ENCODE results near the gene EFNA3.

DNA sequence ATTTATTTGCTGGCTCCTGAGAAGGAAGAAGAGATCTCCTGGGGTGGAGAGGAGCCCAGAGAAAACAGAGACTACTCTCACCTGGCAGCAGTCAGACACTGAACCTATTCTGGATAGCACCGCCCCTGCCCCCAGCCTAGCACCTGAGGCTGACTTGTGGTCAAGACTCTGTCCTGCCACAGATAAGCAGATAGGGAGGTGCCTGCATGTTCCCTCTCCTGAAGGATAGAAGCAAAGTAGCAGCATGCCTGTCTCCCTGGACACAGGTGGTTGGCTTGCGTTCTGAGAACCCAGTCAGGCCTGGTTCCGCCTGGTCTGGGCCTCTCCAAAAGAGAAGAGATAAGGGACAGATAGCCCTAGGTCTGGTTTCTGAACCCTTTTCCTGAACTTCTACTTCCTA, 1.3 kb upstream of the EFNA3 start:
- TF ChIP-seq, protein P1, sequence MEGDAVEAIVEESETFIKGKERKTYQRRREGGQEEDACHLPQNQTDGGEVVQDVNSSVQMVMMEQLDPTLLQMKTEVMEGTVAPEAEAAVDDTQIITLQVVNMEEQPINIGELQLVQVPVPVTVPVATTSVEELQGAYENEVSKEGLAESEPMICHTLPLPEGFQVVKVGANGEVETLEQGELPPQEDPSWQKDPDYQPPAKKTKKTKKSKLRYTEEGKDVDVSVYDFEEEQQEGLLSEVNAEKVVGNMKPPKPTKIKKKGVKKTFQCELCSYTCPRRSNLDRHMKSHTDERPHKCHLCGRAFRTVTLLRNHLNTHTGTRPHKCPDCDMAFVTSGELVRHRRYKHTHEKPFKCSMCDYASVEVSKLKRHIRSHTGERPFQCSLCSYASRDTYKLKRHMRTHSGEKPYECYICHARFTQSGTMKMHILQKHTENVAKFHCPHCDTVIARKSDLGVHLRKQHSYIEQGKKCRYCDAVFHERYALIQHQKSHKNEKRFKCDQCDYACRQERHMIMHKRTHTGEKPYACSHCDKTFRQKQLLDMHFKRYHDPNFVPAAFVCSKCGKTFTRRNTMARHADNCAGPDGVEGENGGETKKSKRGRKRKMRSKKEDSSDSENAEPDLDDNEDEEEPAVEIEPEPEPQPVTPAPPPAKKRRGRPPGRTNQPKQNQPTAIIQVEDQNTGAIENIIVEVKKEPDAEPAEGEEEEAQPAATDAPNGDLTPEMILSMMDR (IDR thresholded peaks at IDR 0.05; ENCODE audit: extremely low read depth in 1 of 2, insufficient read depth in 1 of 2, low read depth in 1 of 2, low read length in 2 of 2) = no peak
- no peak for TF ChIP-seq MYC (IDR thresholded peaks at IDR 0.05; ENCODE audit: low read depth, low read length)
- no peak for TF ChIP-seq POLR2A (IDR thresholded peaks at IDR 0.05; ENCODE audit: low read depth, low read length)
- no peak for TF ChIP-seq EZH2 (IDR thresholded peaks at IDR 0.05; ENCODE audit: borderline replicate concordance, low read depth, low read length, severe bottlenecking)

Measured in endothelial cell of umbilical vein (primary cell).